NB4 (cell line): Measurements from ENCODE around the gene MTM1.
A peak's percentile ranks its signal among the peaks of the same experiment; 100 is the strongest.

Source experiments
- DNase-seq: peaks from one replicate; pipeline ENCODE4 v3.0.0; 2010; ENCODE audit warnings: low read depth
- H3K4me3 ChIP-seq: one replicate; pipeline ENCODE4 v1.5.1; 2011; ENCODE audit warnings: mild to moderate bottlenecking, low read depth, low read length, moderate library complexity
- CTCF ChIP-seq: IDR thresholded peaks from one replicate; pipeline ENCODE4 v1.5.1; 2012; ENCODE audit warnings: low read depth, low read length
- MAX ChIP-seq: IDR thresholded peaks from 2 replicates; pipeline ENCODE4 v1.6.1; 2011; ENCODE audit warnings: low read depth, low read length
- MYC ChIP-seq: IDR thresholded peaks from 2 replicates; pipeline ENCODE4 v1.6.1; 2011; ENCODE audit warnings: low read depth, low read length
- POLR2A ChIP-seq: IDR thresholded peaks from 2 replicates; pipeline ENCODE4 v1.6.1; 2011; ENCODE audit warnings: mild to moderate bottlenecking; ENCODE audit not compliant: insufficient read length; ENCODE audit errors: extremely low read depth

MTM1 gene

GRCh38 chrX:150542846-150543229 is 25.6 kb upstream of the MTM1 start:
- no peak for DNase-seq
- TF ChIP-seq MYC (no peak), POLR2A (no peak), MAX (no peak), CTCF (no peak)
- no peak overlapping the region for H3K4me3 ChIP-seq

GRCh38 chrX:150543230-150544155 is 24.9 kb upstream of the MTM1 start:
- no peak overlapping the region for H3K4me3 ChIP-seq
- TF ChIP-seq CTCF: no peak
- TF ChIP-seq MAX: peak; percentile 38; the same call in 1 of the 2 replicates
- DNase-seq: peak; percentile 87

- no peak overlapping the region for H3K4me3 ChIP-seq
- DNase-seq: peak; percentile 51
- no peak for TF ChIP-seq MAX
- TF ChIP-seq POLR2A: no peak
- TF ChIP-seq MYC: no peak
- TF ChIP-seq CTCF: no peak
Measured at GRCh38 chrX:150544222-150544787, 24.1 kb upstream of the MTM1 start.

- no peak overlapping the region for H3K4me3 ChIP-seq
- no peak for DNase-seq
- TF ChIP-seq MAX (no peak), POLR2A (no peak), CTCF (no peak), MYC (no peak)
Measured at GRCh38 chrX:150544835-150545770, 23.3 kb upstream of the MTM1 start.

GRCh38 chrX:150546711-150547153 is 21.7 kb upstream of the MTM1 start:
- TF ChIP-seq MAX (no peak), POLR2A (no peak), CTCF (no peak), MYC (no peak)
- DNase-seq: peak; percentile 67
- H3K4me3 ChIP-seq: no peak overlapping the region
